AG09309 (cell line): ENCODE data around the gene ATP10A.
"Not testable (repeated sequence)": the region's sequence is repeated elsewhere in the genome, so short reads cannot be mapped to it uniquely, and the experiment has no call there.

ENCODE experiments used
- DNase-seq: peaks from one replicate; pipeline ENCODE4 v3.0.0-alpha.2; 2010; ENCODE audit warnings: low read depth
- H3K4me3 ChIP-seq: 2 replicates; pipeline ENCODE4 v1.5.1; 2011; ENCODE audit warnings: mild to moderate bottlenecking, low read depth, low read length, moderate library complexity; ENCODE audit not compliant: control insufficient read depth
- TF ChIP-seq, protein P1 (sequence below): IDR thresholded peaks from 2 replicates; pipeline ENCODE4 v1.5.1; 2011; ENCODE audit warnings: mild to moderate bottlenecking, low read depth, low read length, inconsistent platforms; ENCODE audit not compliant: insufficient read depth, control insufficient read depth; ENCODE audit errors: missing control alignments

The ATP10A gene

DNA sequence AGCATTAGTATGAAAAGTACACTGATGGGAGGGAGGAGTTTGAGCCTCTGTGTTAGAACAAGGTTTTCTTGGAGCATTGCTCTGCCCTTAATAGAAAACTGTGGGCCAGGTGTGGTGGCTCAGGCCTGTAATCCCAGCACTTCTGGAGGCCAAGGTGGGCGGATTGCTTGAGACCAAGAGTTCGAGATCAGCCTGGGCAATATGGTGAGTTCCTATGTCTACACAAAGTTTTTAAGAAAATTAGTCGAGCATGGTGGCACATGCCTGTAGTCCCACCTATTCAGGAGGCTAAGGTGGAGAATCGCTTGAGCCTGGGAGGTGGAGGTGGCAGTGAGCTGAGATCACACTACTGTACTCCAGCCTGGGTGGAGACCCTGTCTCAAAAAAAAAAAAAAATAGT is 103.7 kb downstream of the ATP10A start:
- DNase-seq, result no peak
- H3K4me3 ChIP-seq, result no peak overlapping the region
- TF ChIP-seq, protein P1, sequence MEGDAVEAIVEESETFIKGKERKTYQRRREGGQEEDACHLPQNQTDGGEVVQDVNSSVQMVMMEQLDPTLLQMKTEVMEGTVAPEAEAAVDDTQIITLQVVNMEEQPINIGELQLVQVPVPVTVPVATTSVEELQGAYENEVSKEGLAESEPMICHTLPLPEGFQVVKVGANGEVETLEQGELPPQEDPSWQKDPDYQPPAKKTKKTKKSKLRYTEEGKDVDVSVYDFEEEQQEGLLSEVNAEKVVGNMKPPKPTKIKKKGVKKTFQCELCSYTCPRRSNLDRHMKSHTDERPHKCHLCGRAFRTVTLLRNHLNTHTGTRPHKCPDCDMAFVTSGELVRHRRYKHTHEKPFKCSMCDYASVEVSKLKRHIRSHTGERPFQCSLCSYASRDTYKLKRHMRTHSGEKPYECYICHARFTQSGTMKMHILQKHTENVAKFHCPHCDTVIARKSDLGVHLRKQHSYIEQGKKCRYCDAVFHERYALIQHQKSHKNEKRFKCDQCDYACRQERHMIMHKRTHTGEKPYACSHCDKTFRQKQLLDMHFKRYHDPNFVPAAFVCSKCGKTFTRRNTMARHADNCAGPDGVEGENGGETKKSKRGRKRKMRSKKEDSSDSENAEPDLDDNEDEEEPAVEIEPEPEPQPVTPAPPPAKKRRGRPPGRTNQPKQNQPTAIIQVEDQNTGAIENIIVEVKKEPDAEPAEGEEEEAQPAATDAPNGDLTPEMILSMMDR, result no peak

- H3K4me3 ChIP-seq, DNase-seq: not testable (repeated sequence)
Measured at GRCh38 chr15:25758612-25759011, 104.5 kb downstream of the ATP10A start.

GRCh38 chr15:25743548-25744275 is 119.4 kb downstream of the ATP10A start:
- H3K4me3 ChIP-seq, result no peak overlapping the region
- no peak for DNase-seq
- TF ChIP-seq, protein P1, result no peak

GRCh38 chr15:25742776-25743547 is 120.2 kb downstream of the ATP10A start:
- no peak for DNase-seq
- H3K4me3 ChIP-seq, result no peak overlapping the region
- TF ChIP-seq, protein P1, result no peak

- TF ChIP-seq, protein P1, result no peak
- DNase-seq, result no peak
- H3K4me3 ChIP-seq, result no peak overlapping the region
Measured at GRCh38 chr15:25742041-25742730, 120.9 kb downstream of the ATP10A start.

- H3K4me3 ChIP-seq, result no peak overlapping the region
- DNase-seq, result no peak
Measured at GRCh38 chr15:25741256-25741580, 121.9 kb downstream of the ATP10A start.

More at GRCh38 chr15:25741256-25741580, 121.9 kb downstream of the ATP10A start:
- TF ChIP-seq, protein P1, result no peak
